ENCODE data around the gene TANGO6.

The TANGO6 gene

GRCh38 chr16:68995011-68995504, 151.7 kb downstream of the TANGO6 start:
- no peak for FAIRE-seq
- TF ChIP-seq TAF1 (IDR thresholded peaks at IDR 0.05; ENCODE audit: borderline replicate concordance, low read depth, low read length) (no peak), POLR2A (IDR thresholded peaks at IDR 0.05; ENCODE audit: low read depth, low read length) (no peak), POLR2AphosphoS5 (IDR thresholded peaks at IDR 0.05; ENCODE audit: low read depth, low read length) (no peak)
- DNase-seq (ENCODE audit: insufficient read length), result no peak

GRCh38 chr16:68997564-68997963, 154.2 kb downstream of the TANGO6 start:
- TF ChIP-seq POLR2A (IDR thresholded peaks at IDR 0.05; ENCODE audit: low read depth, low read length) (no peak), POLR2AphosphoS5 (IDR thresholded peaks at IDR 0.05; ENCODE audit: low read depth, low read length) (no peak), TAF1 (IDR thresholded peaks at IDR 0.05; ENCODE audit: borderline replicate concordance, low read depth, low read length) (no peak)
- DNase-seq (ENCODE audit: insufficient read length) (no peak), FAIRE-seq (no peak)

GRCh38 chr16:68999114-68999513, 155.8 kb downstream of the TANGO6 start:
- no peak for FAIRE-seq
- TF ChIP-seq POLR2AphosphoS5 (IDR thresholded peaks at IDR 0.05; ENCODE audit: low read depth, low read length) (no peak), POLR2A (IDR thresholded peaks at IDR 0.05; ENCODE audit: low read depth, low read length) (no peak), TAF1 (IDR thresholded peaks at IDR 0.05; ENCODE audit: borderline replicate concordance, low read depth, low read length) (no peak)
- no peak for DNase-seq (ENCODE audit: insufficient read length)

- no peak for DNase-seq (ENCODE audit: insufficient read length)
- no peak for FAIRE-seq
- no peak for TF ChIP-seq POLR2A (IDR thresholded peaks at IDR 0.05; ENCODE audit: low read depth, low read length)
- no peak for TF ChIP-seq TAF1 (IDR thresholded peaks at IDR 0.05; ENCODE audit: borderline replicate concordance, low read depth, low read length)
- no peak for TF ChIP-seq POLR2AphosphoS5 (IDR thresholded peaks at IDR 0.05; ENCODE audit: low read depth, low read length)
Measured at GRCh38 chr16:69003500-69003899, 160.2 kb downstream of the TANGO6 start.

- TF ChIP-seq TAF1 (IDR thresholded peaks at IDR 0.05; ENCODE audit: borderline replicate concordance, low read depth, low read length), result no peak
- TF ChIP-seq POLR2A (IDR thresholded peaks at IDR 0.05; ENCODE audit: low read depth, low read length), result no peak
- TF ChIP-seq POLR2AphosphoS5 (IDR thresholded peaks at IDR 0.05; ENCODE audit: low read depth, low read length), result no peak
- DNase-seq (ENCODE audit: insufficient read length) (no peak), FAIRE-seq (no peak)
Measured at GRCh38 chr16:69005641-69006355, 162.5 kb downstream of the TANGO6 start.

- FAIRE-seq, result no peak
- no peak for DNase-seq (ENCODE audit: insufficient read length)
Measured at GRCh38 chr16:69012906-69013305, 169.6 kb downstream of the TANGO6 start.

GRCh38 chr16:69013991-69014390, 170.7 kb downstream of the TANGO6 start:
- TF ChIP-seq POLR2A (IDR thresholded peaks at IDR 0.05; ENCODE audit: low read depth, low read length) (no peak), POLR2AphosphoS5 (IDR thresholded peaks at IDR 0.05; ENCODE audit: low read depth, low read length) (no peak), TAF1 (IDR thresholded peaks at IDR 0.05; ENCODE audit: borderline replicate concordance, low read depth, low read length) (no peak)
- FAIRE-seq (no peak), DNase-seq (ENCODE audit: insufficient read length) (no peak)

More at GRCh38 chr16:69012906-69013305, 169.6 kb downstream of the TANGO6 start:
- TF ChIP-seq TAF1 (IDR thresholded peaks at IDR 0.05; ENCODE audit: borderline replicate concordance, low read depth, low read length), result no peak
- TF ChIP-seq POLR2AphosphoS5 (IDR thresholded peaks at IDR 0.05; ENCODE audit: low read depth, low read length), result no peak
- TF ChIP-seq POLR2A (IDR thresholded peaks at IDR 0.05; ENCODE audit: low read depth, low read length), result no peak

- no peak for TF ChIP-seq POLR2A (IDR thresholded peaks at IDR 0.05; ENCODE audit: low read depth, low read length)
- TF ChIP-seq POLR2AphosphoS5 (IDR thresholded peaks at IDR 0.05; ENCODE audit: low read depth, low read length), result no peak
- no peak for TF ChIP-seq TAF1 (IDR thresholded peaks at IDR 0.05; ENCODE audit: borderline replicate concordance, low read depth, low read length)
- FAIRE-seq (no peak), DNase-seq (ENCODE audit: insufficient read length) (no peak)
Measured at GRCh38 chr16:69014811-69015210, 171.5 kb downstream of the TANGO6 start.

- DNase-seq (ENCODE audit: insufficient read length) (no peak), FAIRE-seq (no peak)
- TF ChIP-seq POLR2A (IDR thresholded peaks at IDR 0.05; ENCODE audit: low read depth, low read length) (no peak), POLR2AphosphoS5 (IDR thresholded peaks at IDR 0.05; ENCODE audit: low read depth, low read length) (no peak), TAF1 (IDR thresholded peaks at IDR 0.05; ENCODE audit: borderline replicate concordance, low read depth, low read length) (no peak)
Measured at GRCh38 chr16:69017036-69017783, 173.9 kb downstream of the TANGO6 start.

GRCh38 chr16:69019811-69020210, 176.5 kb downstream of the TANGO6 start:
- no peak for TF ChIP-seq POLR2AphosphoS5 (IDR thresholded peaks at IDR 0.05; ENCODE audit: low read depth, low read length)
- TF ChIP-seq POLR2A (IDR thresholded peaks at IDR 0.05; ENCODE audit: low read depth, low read length), result no peak
- no peak for TF ChIP-seq TAF1 (IDR thresholded peaks at IDR 0.05; ENCODE audit: borderline replicate concordance, low read depth, low read length)
- no peak for DNase-seq (ENCODE audit: insufficient read length)
- FAIRE-seq, result no peak

- TF ChIP-seq POLR2A (IDR thresholded peaks at IDR 0.05; ENCODE audit: low read depth, low read length) (no peak), TAF1 (IDR thresholded peaks at IDR 0.05; ENCODE audit: borderline replicate concordance, low read depth, low read length) (no peak), POLR2AphosphoS5 (IDR thresholded peaks at IDR 0.05; ENCODE audit: low read depth, low read length) (no peak)
- no peak for FAIRE-seq
Measured at GRCh38 chr16:69029121-69029520, 185.8 kb downstream of the TANGO6 start.

More at GRCh38 chr16:69029121-69029520, 185.8 kb downstream of the TANGO6 start:
- no peak for DNase-seq (ENCODE audit: insufficient read length)

Measured in GM12892 (cell line).